ENCODE measurements around the gene ARMCX1. TPM values are rescaled to one million over a fixed set of nuclear protein-coding genes. Genes with fewer than 3 reads are reported as not detected.

Gene ARMCX1
- total and polyA plus RNA-seq, 10 of the 15 experiments (the other 5 are each of a cell fraction or from before 2014, with no cell fraction given): 0.02 to 0.07 (median 0.05) TPM; not detected in 7

- H2AFZ ChIP-seq (ENCODE audit: control insufficient read depth, low read depth, low read length): no peak overlapping the region
- ATAC-seq: no peak
- no TSS peak for BruUV-seq (replicated peaks)
- no peaks in the 10 kb centered on the region for H3K79me2 ChIP-seq (ENCODE audit: control insufficient read depth, insufficient read depth, low read length)
- H3K4me1 ChIP-seq (ENCODE audit: control insufficient read depth, insufficient read depth, low read length): no peaks in the 10 kb centered on the region
- H3K9me3 ChIP-seq (replicated peaks; ENCODE audit: control insufficient read depth, insufficient read depth, low read length): no peaks in the 10 kb centered on the region
- H3K27ac ChIP-seq (ENCODE audit: control insufficient read depth, insufficient read depth): no peak overlapping the region
- no peak for DNase-seq (ENCODE audit: low read depth, low spot score)
- 61% methylated on average over 10 of the region's 10 CpGs for WGBS (ENCODE audit: insufficient coverage, insufficient replicate concordance, low lambda C conversion rate, missing lambda C conversion rate)
- no peaks in the 10 kb centered on the region for H3K27me3 ChIP-seq (replicated peaks in 1 of 2; ENCODE audit: control insufficient read depth in 2 of 2, insufficient read depth in 2 of 2, low read length in 1 of 2)
- intact Hi-C loops (cut with micrococcal nuclease; ENCODE audit: unreplicated experiment): no loop called here
- no peak overlapping the region for H3K4me3 ChIP-seq
- TF ChIP-seq SREBF2 (IDR thresholded peaks at IDR 0.05; ENCODE audit: low read length): no peak
- TF ChIP-seq RBBP5 (conservative IDR thresholded peaks at IDR 0.05): no peak
- TF ChIP-seq NFXL1 (IDR thresholded peaks at IDR 0.05; ENCODE audit: borderline replicate concordance): no peak
- no peak for TF ChIP-seq STAT3 (IDR thresholded peaks at IDR 0.05; ENCODE audit: low read depth, low read length)
- no peak for TF ChIP-seq ATF2 (IDR thresholded peaks at IDR 0.05; ENCODE audit: low read length)
- no peak for TF ChIP-seq ZNF622 (IDR thresholded peaks at IDR 0.05)
- no peak for TF ChIP-seq NR2C2 (IDR thresholded peaks at IDR 0.05; ENCODE audit: borderline replicate concordance, control insufficient read depth, insufficient read length, low read depth)
- no peak for TF ChIP-seq BCL11A (IDR thresholded peaks at IDR 0.05; ENCODE audit: low read depth, low read length)
- no peak for TF ChIP-seq E4F1 (IDR thresholded peaks at IDR 0.05; ENCODE audit: borderline replicate concordance, partially characterized antibody)
- no peak for TF ChIP-seq CTCF (IDR thresholded peaks at IDR 0.05 in 2 of 3, conservative IDR thresholded peaks at IDR 0.05 in 1 of 3; ENCODE audit: control insufficient read depth in 2 of 3, extremely low read depth in 1 of 3, insufficient read depth in 1 of 3, low read depth in 3 of 3, low read length in 3 of 3)
- no peak for TF ChIP-seq RELA (IDR thresholded peaks at IDR 0.05; ENCODE audit: borderline replicate concordance, partially characterized antibody)
- TF ChIP-seq MTA3 (IDR thresholded peaks at IDR 0.05; ENCODE audit: borderline replicate concordance, low read length): no peak
- no peak for TF ChIP-seq NRF1 (conservative IDR thresholded peaks at IDR 0.05; ENCODE audit: low read depth, low read length)
- no peak overlapping the region for H3K4me2 ChIP-seq (ENCODE audit: control insufficient read depth, insufficient read depth)
- H3K9ac ChIP-seq (ENCODE audit: control insufficient read depth, insufficient read depth, low read length): no peak overlapping the region
- ChIA-PET SMC1A (ENCODE audit: uncharacterized antibody, unreplicated experiment) (no interaction called here), CTCF (no interaction called here), POLR2A (no interaction called here), RAD21 (ENCODE audit: unreplicated experiment) (no interaction called here)
- FAIRE-seq: no peak
- in situ Hi-C loops (cut with MboI): no loop called here
- no peaks in the 10 kb centered on the region for H4K20me1 ChIP-seq (ENCODE audit: control insufficient read depth, insufficient read depth)
- no peaks in the 10 kb centered on the region for H3K36me3 ChIP-seq (ENCODE audit: control insufficient read depth in 2 of 2, insufficient read depth in 2 of 2, low read length in 1 of 2)
These were observed 1.0 kb downstream of the ARMCX1 start for GRCh38 chrX:101551380-101551767.

Data from GM12878 (cell line).